ENCODE data around the gene ADAM15.

GRCh38 chr1:155003766-155004351 is 47.3 kb upstream of the ADAM15 start:
- TF ChIP-seq EZH2 (IDR thresholded peaks at IDR 0.05; ENCODE audit: low read depth) (no peak), CTCF (conservative IDR thresholded peaks at IDR 0.05) (no peak)

Measured in PC-9 (cell line).